Testis (tissue), 2 donors: Measurements from ENCODE around the gene FIZ1.

Experiments used
- POLR2A ChIP-seq: fragments of 450-650 bp; IDR thresholded peaks from one replicate; pipeline ENCODE4 v1.6.1; 2017; ENCODE audit warnings: antibody characterized with exemption, mild to moderate bottlenecking, moderate library complexity
- TF ChIP-seq, protein P1 (sequence below), 3 experiments: fragments of 450-650 bp in 2 of 3; fragments of 200-600 bp in 1 of 3; sonication (generic) in 1 of 3; IDR thresholded peaks; one replicate each; pipeline ENCODE4 v1.5.1; 2016 to 2019; ENCODE audit warnings: antibody characterized with exemption in 3 of 3, mild to moderate bottlenecking in 2 of 3, moderate library complexity in 1 of 3

DNA sequence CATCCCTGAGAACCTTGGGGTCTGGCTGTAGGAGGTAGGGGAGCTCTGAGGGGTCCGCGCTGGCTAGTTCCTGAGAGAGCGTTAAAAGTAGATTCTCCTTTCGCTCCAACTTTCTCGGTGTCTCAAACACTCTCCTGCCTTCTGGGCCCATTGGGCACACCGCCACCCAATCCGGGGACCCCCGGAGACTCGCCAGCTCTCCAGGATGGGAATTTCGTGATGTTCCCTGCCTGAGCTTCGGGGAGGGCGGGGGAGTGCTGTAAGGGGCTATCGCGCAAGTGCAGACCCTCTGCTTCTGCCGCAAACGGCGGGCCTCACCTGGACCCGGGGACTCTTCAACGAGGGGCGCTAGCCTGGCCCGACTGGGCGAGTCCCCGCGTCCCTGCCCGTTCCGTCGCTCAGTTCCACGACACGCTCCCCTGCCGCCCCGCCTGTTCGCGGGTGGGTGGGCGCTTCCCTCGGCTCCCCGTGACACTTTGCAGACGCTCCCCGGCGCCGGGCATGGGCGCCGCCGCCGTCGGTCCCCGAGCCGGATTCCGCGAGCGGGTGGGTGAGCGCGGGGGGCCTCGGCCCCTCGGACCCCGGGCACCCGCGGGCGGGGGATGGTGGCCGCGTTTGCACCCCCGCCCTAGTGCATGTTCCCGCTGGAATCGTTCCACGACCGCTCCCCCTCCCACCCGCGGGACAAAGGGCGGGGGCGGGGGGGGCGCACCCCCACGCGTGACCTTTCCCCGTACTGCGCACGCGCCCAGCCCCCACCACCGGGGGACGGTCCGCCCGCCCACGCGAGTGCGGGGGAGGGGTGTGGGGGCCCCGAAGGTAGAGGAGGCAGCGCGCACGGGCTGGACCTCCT is 48.6 kb upstream of the FIZ1 start, which contains the start of gene CCDC106:
- TF ChIP-seq, protein P1, sequence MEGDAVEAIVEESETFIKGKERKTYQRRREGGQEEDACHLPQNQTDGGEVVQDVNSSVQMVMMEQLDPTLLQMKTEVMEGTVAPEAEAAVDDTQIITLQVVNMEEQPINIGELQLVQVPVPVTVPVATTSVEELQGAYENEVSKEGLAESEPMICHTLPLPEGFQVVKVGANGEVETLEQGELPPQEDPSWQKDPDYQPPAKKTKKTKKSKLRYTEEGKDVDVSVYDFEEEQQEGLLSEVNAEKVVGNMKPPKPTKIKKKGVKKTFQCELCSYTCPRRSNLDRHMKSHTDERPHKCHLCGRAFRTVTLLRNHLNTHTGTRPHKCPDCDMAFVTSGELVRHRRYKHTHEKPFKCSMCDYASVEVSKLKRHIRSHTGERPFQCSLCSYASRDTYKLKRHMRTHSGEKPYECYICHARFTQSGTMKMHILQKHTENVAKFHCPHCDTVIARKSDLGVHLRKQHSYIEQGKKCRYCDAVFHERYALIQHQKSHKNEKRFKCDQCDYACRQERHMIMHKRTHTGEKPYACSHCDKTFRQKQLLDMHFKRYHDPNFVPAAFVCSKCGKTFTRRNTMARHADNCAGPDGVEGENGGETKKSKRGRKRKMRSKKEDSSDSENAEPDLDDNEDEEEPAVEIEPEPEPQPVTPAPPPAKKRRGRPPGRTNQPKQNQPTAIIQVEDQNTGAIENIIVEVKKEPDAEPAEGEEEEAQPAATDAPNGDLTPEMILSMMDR (IDR thresholded peaks at IDR 0.05), result peak in 1 of 3 experiments; percentile 4
- TF ChIP-seq POLR2A, result no peak
